HG02885 (cell line): ENCODE results near the gene C1QTNF1.

Source experiments
- ATAC-seq: cut with Tn5 transposase; IDR thresholded peaks from one replicate; pipeline ENCODE4 v1.9.1; 2021; ENCODE audit warnings: mild to moderate bottlenecking; ENCODE audit not compliant: unreplicated experiment, poor library complexity

Gene C1QTNF1

DNA sequence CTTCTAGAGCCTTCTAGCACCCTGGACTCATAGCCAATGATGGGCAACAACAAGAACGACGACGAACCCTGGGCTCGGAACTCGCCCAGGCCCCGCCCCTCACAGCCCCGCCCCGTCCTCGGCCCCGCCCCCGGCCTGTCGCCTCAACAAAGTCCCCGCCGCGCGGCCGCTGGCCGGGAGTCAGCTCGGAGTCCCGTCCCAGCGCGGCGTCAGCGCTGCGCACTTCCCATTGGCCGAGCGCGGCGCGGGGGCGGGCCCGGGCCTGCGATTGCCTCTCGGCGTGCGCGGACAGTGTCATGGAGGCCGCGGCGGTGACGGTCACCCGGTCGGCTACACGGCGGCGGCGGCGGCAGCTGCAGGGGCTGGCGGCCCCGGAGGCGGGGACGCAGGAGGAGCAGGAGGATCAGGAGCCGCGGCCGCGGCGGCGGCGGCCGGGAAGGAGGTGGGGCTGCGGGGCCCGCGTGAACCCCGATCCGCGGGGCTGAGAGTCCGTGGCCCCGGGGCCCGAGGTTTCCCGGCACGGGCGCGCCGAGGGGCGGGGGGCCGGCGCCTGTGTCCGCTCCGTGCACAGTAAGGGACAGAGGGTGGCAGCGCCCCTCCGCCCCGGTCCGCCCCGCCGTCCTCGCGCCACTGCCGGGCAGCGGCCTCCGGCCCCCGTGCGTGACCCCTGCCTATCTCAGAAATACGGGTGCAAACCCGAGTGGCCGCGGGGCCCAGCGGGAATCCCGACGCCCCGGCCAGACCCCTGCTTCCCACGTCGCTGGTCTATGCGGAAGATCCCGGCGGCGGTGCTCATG is 50.9 kb downstream of the C1QTNF1 start, which contains the start of gene ENGASE:
Gene ENGASE (plus strand): TSS at position 176 of the 797 bp plus-strand sequence. CDS start 121 bp downstream, at position 297.
- peak; percentile 97 for ATAC-seq

- peak; percentile 9 for ATAC-seq
Measured at GRCh38 chr17:79075446-79075750, 51.4 kb downstream of the C1QTNF1 start.

DNA sequence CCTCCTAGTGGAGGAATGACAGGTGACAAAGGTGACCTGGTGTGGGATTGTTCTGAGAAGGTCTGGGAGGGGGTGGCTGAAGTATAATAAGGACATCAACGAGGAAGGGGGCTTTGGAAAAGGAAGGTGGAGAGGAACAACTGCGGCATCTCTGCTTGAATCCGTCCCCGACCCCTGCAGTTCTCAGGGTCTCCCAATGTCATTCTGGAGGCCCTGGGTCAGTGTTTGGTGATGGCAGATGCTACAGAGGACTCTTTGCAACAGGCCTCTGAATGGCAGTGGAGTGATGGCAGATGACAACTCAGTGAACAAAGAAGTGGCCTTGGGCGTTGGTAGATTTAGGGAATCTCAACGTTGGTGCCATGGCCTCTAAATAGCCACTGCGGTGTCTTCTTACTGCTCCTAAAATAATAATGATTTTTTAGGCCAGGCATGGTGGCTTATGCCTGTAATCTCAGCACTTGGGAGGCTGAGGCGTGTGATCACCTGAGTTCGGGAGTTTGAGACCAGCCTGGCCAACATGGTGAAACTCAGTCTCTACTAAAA is 52.0 kb downstream of the C1QTNF1 start:
- no peak for ATAC-seq

GRCh38 chr17:79077587-79077986 is 53.6 kb downstream of the C1QTNF1 start:
- ATAC-seq: no peak

DNA sequence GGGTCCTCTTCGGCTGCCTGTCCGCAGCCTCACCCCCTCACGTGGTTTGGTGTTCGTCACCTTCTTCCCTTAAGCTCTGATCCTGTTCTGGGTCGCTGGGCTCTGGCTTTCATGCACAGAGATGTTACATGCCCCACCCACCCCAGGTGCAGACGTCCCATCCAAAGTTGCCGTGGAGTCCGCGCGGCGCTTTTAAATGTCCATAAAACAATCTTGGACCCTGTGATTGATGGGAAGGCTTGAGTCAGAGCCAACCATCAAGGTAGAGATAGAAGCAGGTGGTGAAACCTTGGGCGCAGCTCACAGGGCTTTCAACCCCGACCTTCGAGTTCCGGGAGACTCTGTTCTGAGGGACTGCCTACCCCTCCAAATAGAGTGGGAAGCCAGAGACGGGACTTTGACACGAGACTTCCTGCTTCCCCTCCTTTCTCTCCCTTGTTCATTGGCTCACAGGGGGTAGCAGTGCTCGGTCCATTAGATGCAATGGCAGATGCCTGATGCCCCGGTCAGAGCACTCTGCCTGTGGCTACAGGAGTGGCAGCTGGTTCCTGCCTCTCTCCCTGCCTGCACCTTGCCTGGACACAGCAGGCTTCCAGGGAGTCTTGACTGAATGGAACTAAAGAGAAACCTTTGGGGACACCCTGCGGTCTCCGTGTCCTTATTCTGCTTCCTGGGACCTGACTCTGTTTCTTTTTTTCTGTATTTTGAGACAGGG is 54.7 kb downstream of the C1QTNF1 start:
- no peak for ATAC-seq

DNA sequence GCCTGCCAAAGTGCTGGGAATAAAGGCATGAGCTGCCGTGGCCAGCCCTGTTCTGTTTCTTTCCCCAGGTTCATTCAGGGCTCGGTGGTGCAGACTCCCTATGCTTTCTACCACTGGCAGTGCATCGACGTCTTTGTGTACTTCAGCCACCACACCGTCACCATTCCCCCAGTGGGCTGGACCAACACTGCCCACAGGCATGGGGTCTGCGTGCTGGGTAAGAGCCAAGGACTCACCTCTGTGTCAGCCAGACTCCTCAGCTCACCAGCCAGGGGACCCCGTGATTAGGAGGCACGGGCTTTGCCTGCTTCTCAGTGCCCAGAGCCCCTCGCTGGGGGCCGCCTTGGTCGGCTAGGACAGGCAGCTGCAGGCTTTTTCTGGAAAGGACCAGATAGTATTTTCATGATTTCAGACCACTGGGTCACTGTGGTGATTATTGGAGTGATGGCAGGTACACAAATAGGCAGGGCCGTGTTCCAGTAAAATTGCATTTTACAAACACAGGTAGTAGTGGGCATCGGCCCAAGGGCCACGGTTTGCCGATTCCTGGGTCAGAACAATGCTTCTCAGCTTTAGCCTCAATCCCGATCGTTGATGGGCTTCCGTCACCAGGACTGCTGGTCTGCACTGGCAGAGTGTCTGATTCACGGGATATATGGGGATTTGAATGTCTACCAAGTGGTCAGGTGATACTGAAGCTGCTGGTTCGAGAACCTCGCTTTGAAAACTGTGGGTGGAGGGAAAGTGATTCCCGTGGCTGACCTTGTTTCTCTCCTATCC is 55.6 kb downstream of the C1QTNF1 start:
- no peak for ATAC-seq

GRCh38 chr17:79080349-79080748 is 56.4 kb downstream of the C1QTNF1 start:
- no peak for ATAC-seq

DNA sequence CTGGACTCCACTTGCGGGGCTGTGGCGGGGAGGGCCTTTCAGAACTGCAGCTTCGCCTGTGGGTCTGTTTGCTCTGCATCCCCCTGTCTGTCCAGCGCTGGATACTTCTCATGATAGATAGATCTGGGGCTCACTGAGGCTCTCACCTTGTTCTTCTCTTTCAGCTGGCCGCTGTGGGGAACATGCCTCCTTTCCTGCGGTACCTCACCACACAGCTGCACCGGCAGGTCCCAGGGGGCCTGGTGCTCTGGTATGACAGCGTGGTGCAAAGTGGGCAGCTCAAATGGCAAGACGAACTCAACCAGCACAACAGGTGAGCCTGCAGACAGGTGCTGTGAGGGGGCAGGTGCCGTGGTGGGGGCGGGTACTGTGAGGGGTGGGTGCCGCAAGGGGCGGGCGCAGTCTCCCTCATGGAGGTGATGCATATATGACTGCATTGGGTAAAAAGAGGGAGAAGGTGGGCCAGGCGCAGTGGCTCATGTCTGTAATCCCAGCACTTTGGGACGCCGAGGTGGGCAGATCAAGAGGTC is 56.9 kb downstream of the C1QTNF1 start:
- ATAC-seq: no peak

DNA sequence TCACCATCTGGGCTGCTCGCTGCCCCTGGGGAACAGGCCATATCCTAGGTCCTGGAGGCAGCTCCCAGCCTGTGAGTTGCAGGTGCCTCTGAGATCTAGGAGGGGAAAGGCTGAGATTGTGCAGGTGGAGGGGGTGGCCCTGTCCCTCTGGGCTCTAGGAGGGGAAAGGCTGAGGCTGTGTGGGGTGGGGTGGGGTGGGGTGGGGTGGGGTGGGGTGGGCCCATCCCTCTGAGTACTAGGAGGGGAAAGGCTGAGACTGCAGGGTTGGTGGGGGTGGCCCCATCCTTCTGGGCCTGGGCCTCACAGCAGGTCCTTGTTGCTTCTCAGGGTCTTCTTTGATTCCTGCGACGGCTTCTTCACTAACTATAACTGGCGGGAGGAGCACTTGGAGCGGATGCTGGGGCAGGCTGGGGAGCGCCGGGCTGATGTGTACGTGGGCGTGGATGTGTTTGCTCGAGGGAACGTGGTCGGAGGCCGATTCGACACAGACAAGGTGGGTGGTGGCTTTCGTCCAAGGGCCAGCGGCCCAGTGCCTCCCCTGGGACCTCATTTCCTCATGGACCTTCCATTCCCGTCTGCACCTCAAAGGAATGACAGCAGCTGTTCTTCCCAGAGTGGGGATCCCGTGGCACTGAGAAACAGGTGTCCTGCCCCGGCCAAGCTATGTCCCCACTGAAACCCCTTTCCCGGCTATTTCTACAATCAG is 57.8 kb downstream of the C1QTNF1 start:
- no peak for ATAC-seq

GRCh38 chr17:79082311-79083190 is 58.6 kb downstream of the C1QTNF1 start:
- no peak for ATAC-seq

DNA sequence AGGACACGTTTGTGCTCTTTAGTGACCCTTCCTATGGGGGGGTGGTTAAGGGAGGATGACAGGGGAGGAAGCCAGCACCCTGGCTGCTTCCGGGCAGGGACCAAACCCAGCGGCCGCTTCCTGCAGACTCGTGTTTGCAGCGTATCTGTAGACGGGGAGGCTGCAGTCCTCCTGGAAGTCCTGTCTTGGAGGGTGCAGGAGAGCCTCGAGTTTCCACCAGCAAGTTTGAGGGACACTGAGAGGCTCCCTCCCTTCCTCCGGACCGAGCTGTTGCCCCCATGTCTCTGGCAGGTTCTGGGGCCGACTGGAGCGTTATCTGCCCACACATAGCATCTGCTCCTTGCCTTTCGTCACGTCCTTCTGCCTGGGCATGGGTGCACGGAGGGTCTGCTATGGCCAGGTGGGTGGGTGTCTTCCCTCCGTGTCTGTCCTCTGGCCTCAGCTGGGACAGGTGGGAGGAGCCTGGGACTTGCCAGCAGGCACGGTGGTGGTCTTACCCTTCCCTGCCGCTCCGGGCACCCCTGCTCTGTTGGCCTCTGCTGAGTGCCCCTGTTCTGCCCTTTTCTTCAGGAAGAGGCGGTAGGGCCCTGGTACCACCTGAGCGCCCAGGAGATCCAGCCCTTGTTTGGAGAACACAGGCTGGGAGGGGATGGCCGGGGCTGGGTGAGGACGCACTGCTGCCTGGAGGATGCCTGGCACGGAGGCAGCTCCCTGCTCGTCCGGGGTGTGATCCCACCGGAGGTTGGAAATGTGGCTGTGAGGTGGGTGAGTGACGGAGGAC is 59.4 kb downstream of the C1QTNF1 start:
- ATAC-seq: no peak

- ATAC-seq: no peak
Measured at GRCh38 chr17:79084291-79085153, 60.6 kb downstream of the C1QTNF1 start.

DNA sequence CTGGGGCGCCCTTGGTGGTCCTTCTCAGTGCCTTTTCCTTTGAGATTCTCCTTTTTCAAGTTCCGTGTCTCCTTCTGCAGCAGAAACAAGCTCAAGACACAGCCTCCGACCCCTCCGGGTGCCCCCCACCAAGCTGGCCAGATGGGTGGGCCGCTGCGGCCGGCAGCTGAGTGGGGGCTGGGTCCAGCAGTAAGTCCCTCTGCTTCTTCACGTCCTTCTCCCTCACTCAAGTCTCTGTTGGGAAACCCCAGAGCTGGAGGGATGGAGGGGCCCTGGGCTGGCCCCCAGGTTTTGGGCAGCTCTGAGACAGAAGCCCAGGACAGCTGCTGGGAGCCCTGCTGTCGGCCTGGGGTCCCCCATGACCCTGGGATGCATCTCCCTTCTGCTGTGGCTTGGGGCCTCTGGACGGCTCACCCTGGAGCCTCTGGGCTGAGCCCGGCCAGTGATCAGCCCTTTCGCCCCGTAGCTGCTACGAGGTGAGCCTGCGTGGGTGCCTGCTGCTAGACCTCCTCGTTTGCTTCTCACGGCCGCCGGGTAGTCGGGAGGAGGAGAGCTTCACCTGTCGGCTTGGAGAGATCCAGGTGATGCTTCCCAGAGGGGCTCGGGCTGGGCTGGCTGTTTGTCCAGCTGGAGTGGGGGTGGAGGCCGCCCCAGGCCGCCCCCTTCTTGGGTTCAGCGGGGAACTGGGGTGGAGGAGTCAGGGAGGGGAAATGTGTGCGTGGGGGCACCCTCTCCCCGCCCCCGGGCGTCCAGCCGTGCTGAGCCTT is 61.4 kb downstream of the C1QTNF1 start:
- no peak for ATAC-seq

DNA sequence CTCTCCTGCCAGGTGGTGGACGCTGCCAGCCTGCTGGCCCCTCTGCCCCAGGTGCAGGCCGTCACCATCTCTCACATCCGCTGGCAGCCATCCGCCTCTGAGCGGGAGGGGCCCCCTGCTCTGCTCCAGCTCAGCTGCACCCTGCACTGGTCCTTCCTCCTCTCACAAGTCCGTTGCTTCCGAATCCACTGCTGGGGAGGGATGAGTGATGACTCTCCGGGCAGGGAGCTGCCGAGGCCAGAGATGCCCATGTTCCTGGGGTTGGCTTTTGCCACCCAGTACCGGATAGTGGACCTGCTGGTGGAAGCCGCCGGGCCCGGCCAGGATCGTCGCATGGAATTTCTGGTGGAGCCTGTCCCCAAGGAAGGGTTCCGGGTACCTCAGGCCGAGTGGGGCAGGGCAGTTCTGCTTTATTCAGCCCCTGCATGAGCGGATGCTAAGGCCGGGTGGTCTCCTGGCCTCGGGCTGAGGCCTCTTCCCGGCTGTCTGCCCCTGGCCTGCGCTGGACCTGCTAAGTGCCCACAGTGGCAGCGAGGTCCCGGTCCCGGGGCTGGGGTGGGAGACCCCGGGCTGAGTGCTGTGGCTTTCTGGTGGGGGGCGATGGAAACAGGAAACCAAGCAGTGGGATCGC is 62.1 kb downstream of the C1QTNF1 start:
- ATAC-seq: no peak

GRCh38 chr17:79086609-79087427 is 62.8 kb downstream of the C1QTNF1 start:
- ATAC-seq: no peak
